Hepatocyte (in vitro differentiated cells): ENCODE results near the gene CCDC27.

Source experiments
- EZH2 ChIP-seq: fragments of 200-600 bp; sonication (generic); IDR thresholded peaks from 2 replicates; pipeline ENCODE4 v1.6.1; 2016; ENCODE audit warnings: antibody characterized with exemption, mild to moderate bottlenecking, borderline replicate concordance
- EZH2phosphoT487 ChIP-seq: fragments of 200-600 bp; sonication (generic); IDR thresholded peaks from one replicate; pipeline ENCODE4 v1.6.1; 2018; ENCODE audit warnings: antibody characterized with exemption, mild to moderate bottlenecking, low read depth, moderate library complexity; ENCODE audit not compliant: unreplicated experiment, severe bottlenecking
- TF ChIP-seq, protein P1 (sequence below): fragments of 200-600 bp; sonication (generic); IDR thresholded peaks from 2 replicates; pipeline ENCODE4 v1.5.1; 2016; ENCODE audit warnings: antibody characterized with exemption, mild to moderate bottlenecking; ENCODE audit not compliant: poor library complexity

DNA sequence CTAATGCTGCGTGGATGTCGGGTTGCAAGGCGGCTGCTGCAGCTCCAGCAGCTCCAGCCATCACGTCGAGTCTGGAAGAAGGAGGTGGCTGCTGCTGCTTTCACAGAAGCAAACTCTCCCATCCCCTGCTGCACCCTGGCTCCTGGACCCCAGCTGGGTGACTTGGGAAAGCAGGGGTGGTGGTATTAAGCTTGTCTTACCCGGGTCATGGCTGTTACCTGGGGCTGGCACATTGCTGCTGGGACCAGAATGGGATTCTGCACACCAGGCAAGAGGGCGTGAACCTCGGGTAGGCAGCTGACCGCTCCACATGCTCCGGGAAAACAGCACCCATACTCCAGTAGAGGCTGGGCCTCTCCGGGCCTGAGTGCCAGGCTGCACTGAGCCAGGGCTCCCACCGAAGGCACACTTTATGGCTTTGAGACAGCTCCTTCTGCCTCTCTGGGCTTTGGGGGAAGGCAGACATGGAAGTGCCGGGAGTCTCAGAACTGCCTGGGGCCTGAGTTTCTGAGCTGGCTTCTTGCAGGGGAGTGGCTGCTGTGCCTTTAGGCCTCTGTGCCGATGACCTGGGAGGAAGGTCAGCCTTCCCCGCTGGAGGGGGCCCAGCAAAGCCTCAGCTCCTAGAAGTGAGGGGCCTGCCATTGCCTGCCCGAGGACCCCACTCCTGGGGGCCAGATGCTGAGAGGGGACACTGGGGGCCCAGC, 21.5 kb downstream of the CCDC27 start:
- TF ChIP-seq EZH2 = no peak
- TF ChIP-seq EZH2phosphoT487 = no peak
- TF ChIP-seq, protein P1, sequence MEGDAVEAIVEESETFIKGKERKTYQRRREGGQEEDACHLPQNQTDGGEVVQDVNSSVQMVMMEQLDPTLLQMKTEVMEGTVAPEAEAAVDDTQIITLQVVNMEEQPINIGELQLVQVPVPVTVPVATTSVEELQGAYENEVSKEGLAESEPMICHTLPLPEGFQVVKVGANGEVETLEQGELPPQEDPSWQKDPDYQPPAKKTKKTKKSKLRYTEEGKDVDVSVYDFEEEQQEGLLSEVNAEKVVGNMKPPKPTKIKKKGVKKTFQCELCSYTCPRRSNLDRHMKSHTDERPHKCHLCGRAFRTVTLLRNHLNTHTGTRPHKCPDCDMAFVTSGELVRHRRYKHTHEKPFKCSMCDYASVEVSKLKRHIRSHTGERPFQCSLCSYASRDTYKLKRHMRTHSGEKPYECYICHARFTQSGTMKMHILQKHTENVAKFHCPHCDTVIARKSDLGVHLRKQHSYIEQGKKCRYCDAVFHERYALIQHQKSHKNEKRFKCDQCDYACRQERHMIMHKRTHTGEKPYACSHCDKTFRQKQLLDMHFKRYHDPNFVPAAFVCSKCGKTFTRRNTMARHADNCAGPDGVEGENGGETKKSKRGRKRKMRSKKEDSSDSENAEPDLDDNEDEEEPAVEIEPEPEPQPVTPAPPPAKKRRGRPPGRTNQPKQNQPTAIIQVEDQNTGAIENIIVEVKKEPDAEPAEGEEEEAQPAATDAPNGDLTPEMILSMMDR = no peak
